Activated T-cell treated with anti-CD3 and anti-CD28 coated beads, Interleukin-2, amount 50 U/mL, for 72 hours (primary cell): ENCODE data around the gene FOXN3. TPM values are rescaled to one million over a fixed set of nuclear protein-coding genes. Genes with fewer than 3 reads are reported as not detected.

Experiments used
- ATAC-seq, 2 donors: fragments of 150-1000 bp; cut with Tn5 transposase; replicated peaks in 1 of 2; 2 replicates each; pipeline ENCODE4 v1.10.0; 2021; ENCODE audit warnings: moderate library complexity in 2 of 2, mild to moderate bottlenecking in 1 of 2
- DNase-seq, 2 donors: peaks; one replicate each; pipeline ENCODE4 v3.0.0; 2021 to 2022; ENCODE audit warnings: mixed read lengths in 1 of 2
- H3K27ac Mint-ChIP-seq: one replicate; pipeline ENCODE4 v1.8.0; 2022; ENCODE audit warnings: mild to moderate bottlenecking, moderate library complexity, mixed read lengths
- H3K27me3 Mint-ChIP-seq: one replicate; pipeline ENCODE4 v1.8.0; 2022; ENCODE audit warnings: low read depth, mixed read lengths
- H3K36me3 Mint-ChIP-seq, 2 donors: one replicate each; pipeline ENCODE4 v1.8.0; 2022; ENCODE audit warnings: mixed read lengths in 2 of 2, mild to moderate bottlenecking in 1 of 2; ENCODE audit not compliant: insufficient read depth in 2 of 2
- H3K4me1 Mint-ChIP-seq: one replicate; pipeline ENCODE4 v1.8.0; 2022; ENCODE audit warnings: low read depth, mixed read lengths
- H3K4me3 Mint-ChIP-seq, 2 donors: one replicate each; pipeline ENCODE4 v1.8.0; 2022; ENCODE audit warnings: mild to moderate bottlenecking in 2 of 2, mixed read lengths in 2 of 2, moderate library complexity in 2 of 2
- H3K9me3 Mint-ChIP-seq, 2 donors: one replicate each; pipeline ENCODE4 v1.8.0; 2022; ENCODE audit warnings: mixed read lengths in 2 of 2
- total RNA-seq, 2 donors: library from RNA; stranded (reverse); gene quantifications; one replicate each; pipeline ENCODE4 v1.2.3, GENCODE V29; 2022

FOXN3 gene
- total RNA-seq, 2 donors from 2014 or later: 154 to 157 TPM

DNA sequence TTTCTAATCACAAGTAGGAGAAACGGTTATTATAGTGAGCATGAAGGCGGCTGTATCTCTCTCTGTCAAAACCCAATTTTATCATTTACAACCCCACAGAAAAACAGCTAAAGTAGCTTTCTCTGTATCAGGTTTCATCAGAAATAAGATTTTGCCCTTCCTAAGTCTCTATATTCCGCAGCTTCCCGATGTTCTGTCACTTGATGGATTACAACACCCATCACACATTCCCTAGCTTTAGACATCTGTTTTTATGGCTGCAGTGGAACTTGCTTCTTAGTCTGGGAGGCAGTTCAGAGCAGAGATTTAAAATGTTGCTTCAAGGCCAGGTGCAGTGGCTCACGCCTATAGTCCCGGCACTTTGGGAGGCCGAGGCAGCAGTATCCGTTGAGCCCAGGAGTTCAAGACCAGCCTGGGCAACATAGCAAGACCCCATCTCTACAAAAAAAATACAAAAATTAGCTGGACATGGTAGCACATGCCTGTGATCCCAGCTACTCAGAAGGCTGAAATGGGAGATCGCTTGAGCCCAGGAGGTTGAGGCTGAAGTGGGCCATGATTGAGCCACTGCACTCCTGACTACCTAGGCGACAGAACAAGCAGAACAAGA is 27.6 kb upstream of the FOXN3 start:
- Mint-ChIP-seq H3K36me3 (peaks cover 2 to 16% of the 10 kb centered on the region in 2 donors), H3K27ac (peak overlapping the region; percentile 83)

GRCh38 chr14:89444044-89444443 is 27.0 kb upstream of the FOXN3 start:
- DNase-seq (no peak), ATAC-seq (peak; percentile 30 to 46)
- Mint-ChIP-seq H3K36me3 (peaks cover 2 to 16% of the 10 kb centered on the region in 2 donors), H3K4me1 (peaks cover 74% of the 10 kb centered on the region), H3K4me3 (peak overlapping the region; percentile 43 to 76), H3K9me3 (no peaks in the 10 kb centered on the region), H3K27me3 (no peaks in the 10 kb centered on the region), H3K27ac (peak overlapping the region; percentile 83)

More for the DNA sequence above, 27.6 kb upstream of the FOXN3 start:
- Mint-ChIP-seq H3K27me3 (no peaks in the 10 kb centered on the region), H3K4me1 (peaks cover 78% of the 10 kb centered on the region), H3K4me3 (peak overlapping the region; percentile 43 to 76), H3K9me3 (no peaks in the 10 kb centered on the region)
- ATAC-seq: no peak
- no peak for DNase-seq

GRCh38 chr14:89443042-89443629 is 26.1 kb upstream of the FOXN3 start:
- H3K27ac Mint-ChIP-seq: peak overlapping the region; percentile 77
- H3K4me1 Mint-ChIP-seq: peaks cover 71% of the 10 kb centered on the region
- no peak for ATAC-seq
- no peaks in the 10 kb centered on the region for H3K27me3 Mint-ChIP-seq
- H3K9me3 Mint-ChIP-seq: no peaks in the 10 kb centered on the region
- H3K36me3 Mint-ChIP-seq: peaks cover 2 to 16% of the 10 kb centered on the region in 2 donors
- DNase-seq: no peak
- H3K4me3 Mint-ChIP-seq: peak overlapping the region; percentile 56 to 82

DNA sequence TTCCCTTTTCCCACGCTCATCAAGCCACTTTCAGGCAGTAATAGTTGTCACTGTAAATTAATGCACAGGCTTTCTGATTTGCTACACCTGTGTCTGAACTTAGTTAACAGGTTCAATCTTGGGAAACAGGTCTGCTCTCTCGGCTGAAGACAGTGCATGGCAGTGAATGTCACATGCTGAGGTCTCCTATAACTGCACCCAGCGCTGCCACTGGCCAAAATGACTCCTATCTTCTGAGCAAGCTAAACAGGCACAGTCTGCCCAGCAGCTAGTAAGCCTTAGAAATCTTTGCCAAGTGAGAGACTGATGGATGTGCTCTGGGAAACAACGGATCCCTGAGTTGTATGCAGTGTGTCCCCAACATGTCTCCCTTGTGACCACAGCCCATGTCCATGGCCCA is 25.2 kb upstream of the FOXN3 start:
- DNase-seq: no peak
- Mint-ChIP-seq H3K4me3 (no peak overlapping the region), H3K9me3 (no peaks in the 10 kb centered on the region), H3K27me3 (no peaks in the 10 kb centered on the region), H3K36me3 (peaks cover 2 to 16% of the 10 kb centered on the region in 2 donors), H3K4me1 (peaks cover 65% of the 10 kb centered on the region), H3K27ac (no peak overlapping the region)
- no peak for ATAC-seq

GRCh38 chr14:89440986-89441909 is 24.2 kb upstream of the FOXN3 start:
- H3K27ac Mint-ChIP-seq: no peak overlapping the region
- peaks cover 0 to 9% of the 10 kb centered on the region in 2 donors for H3K36me3 Mint-ChIP-seq
- H3K9me3 Mint-ChIP-seq: no peaks in the 10 kb centered on the region
- DNase-seq (no peak), ATAC-seq (no peak)
- no peak overlapping the region for H3K4me3 Mint-ChIP-seq
- H3K27me3 Mint-ChIP-seq: no peaks in the 10 kb centered on the region
- peaks cover 57% of the 10 kb centered on the region for H3K4me1 Mint-ChIP-seq

DNA sequence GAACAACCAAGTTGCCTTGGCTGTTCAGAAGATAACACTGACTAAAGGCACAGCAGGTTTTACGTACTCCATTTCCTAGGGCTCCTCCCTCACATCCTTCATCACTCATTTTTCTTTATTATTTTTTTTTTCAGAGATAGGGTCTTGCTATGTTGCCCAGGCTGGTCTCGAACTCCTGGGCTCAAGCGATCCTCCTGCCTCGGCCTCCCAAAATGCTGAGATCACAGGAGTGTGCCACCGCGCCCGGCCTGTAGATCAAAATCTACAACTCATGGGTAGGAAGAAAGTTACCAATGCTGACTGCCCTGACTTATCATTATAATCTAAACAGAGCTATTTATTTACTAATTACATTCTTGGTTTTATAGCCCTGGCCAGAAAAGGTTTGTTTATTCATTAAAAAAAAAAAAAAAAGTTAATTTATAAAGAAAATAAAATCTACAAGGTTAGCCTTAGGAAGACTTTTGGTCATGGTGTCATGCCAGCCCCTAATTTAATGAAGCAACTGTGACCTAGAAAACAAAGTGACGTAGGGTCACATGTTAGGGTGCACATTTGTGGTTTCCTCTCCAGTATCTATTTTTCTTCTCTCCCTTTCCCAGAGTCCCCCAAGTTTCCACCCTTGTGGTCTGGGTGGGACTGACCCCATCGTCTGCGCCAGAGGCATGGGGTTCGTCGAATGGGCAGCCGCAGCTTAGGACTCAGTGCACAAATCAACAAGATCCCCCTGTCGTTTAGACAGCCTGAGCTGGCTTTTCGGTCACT is 19.0 kb upstream of the FOXN3 start:
- H3K27me3 Mint-ChIP-seq: no peaks in the 10 kb centered on the region
- no peak overlapping the region for H3K27ac Mint-ChIP-seq
- ATAC-seq (no peak), DNase-seq (no peak)
- peaks cover 37% of the 10 kb centered on the region for H3K4me1 Mint-ChIP-seq
- H3K36me3 Mint-ChIP-seq: peaks cover 0 to 2% of the 10 kb centered on the region in 2 donors
- H3K4me3 Mint-ChIP-seq: no peak overlapping the region
- H3K9me3 Mint-ChIP-seq: no peaks in the 10 kb centered on the region

- Mint-ChIP-seq H3K4me1 (peaks cover 38% of the 10 kb centered on the region), H3K27ac (no peak overlapping the region), H3K27me3 (no peaks in the 10 kb centered on the region), H3K4me3 (no peak overlapping the region), H3K9me3 (no peaks in the 10 kb centered on the region), H3K36me3 (peaks cover 0 to 2% of the 10 kb centered on the region in 2 donors)
- no peak for ATAC-seq
- DNase-seq: no peak
Measured at GRCh38 chr14:89435492-89435891, 18.5 kb upstream of the FOXN3 start.

DNA sequence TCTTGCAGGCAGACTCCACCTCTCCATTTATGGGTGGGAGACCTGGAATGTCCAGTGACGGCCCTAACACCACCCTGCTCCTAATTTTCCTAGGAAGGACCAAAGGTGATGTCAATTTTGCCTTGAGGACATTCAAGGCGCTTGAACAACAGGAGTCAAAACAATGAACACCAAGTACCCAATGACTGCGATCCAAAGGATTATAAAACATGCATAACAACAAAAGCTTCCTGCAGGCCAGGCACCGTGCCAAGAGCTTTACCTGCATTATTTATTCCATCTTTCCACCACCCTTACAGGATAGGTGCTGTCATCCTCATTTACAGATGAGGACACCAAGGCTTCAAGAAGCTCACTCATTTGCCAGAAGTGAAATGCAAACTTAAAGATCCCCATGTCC is 15.2 kb upstream of the FOXN3 start:
- H3K4me1 Mint-ChIP-seq: peaks cover 61% of the 10 kb centered on the region
- no peak overlapping the region for H3K27ac Mint-ChIP-seq
- H3K27me3 Mint-ChIP-seq: no peaks in the 10 kb centered on the region
- no peaks in the 10 kb centered on the region for H3K9me3 Mint-ChIP-seq
- peak overlapping the region in 1 of 2 donors; percentile 26 for H3K4me3 Mint-ChIP-seq
- no peak for ATAC-seq
- H3K36me3 Mint-ChIP-seq: peaks cover 0 to 3% of the 10 kb centered on the region in 2 donors
- no peak for DNase-seq

- no peaks in the 10 kb centered on the region for H3K9me3 Mint-ChIP-seq
Measured at GRCh38 chr14:89430391-89431236, 13.6 kb upstream of the FOXN3 start.

DNA sequence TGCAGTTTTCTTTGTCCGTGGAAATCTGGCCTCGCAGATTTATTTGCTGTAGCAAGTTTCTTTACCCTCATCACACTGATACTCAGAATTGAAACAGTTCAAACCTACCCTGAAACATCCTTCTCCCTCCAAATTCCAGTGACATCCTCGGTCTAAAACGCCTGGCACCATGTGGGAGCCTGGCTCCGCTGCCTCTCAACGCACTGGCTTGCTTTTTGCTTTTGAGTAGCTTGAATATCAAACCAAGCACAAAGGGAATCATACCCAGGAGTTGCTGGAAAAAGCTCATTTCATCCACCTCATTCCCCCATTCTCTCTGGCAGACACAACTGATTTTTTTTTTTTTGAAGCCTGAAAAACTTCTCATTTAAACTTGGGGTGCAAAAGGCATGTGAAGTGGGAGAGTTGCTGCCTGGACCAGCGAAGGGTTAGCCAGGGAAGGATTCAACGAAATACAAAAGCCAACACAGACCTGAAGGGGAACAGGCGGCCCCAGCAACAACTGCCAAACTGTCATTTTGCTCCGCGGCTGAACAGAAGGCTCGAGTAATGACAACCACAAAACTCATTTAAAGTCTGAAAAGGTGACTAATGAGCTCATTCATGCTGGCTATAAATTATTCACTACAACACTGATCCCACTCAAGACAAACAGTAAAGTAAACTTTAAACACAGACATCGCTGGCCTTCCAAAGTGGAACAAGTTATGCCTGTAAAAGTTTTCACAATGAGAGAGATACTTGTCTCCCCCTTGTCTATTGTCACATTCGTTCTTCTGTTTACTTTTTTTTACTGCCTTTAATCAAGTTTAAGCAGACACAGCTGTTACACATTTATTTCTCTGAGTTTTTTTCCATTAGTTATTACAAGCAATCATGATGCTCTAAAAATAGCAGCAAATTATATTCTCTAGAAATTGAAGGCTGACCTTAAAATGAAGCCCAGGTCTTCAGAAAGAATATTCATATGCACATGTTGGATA is 12.5 kb upstream of the FOXN3 start:
- peaks cover 85% of the 10 kb centered on the region for H3K4me1 Mint-ChIP-seq

More at GRCh38 chr14:89430391-89431236, 13.6 kb upstream of the FOXN3 start:
- ATAC-seq: peak; percentile 89 to 90
- peak; percentile 70 to 78 for DNase-seq
- Mint-ChIP-seq H3K27me3 (no peaks in the 10 kb centered on the region), H3K36me3 (peaks cover 0 to 3% of the 10 kb centered on the region in 2 donors), H3K4me3 (peak overlapping the region; percentile 78 to 96), H3K4me1 (peaks cover 74% of the 10 kb centered on the region), H3K27ac (peak overlapping the region; percentile 99)

GRCh38 chr14:89428546-89429198 is 11.6 kb upstream of the FOXN3 start:
- Mint-ChIP-seq H3K27me3 (no peaks in the 10 kb centered on the region), H3K4me1 (peaks cover 94% of the 10 kb centered on the region), H3K9me3 (no peaks in the 10 kb centered on the region), H3K36me3 (peaks cover 0 to 2% of the 10 kb centered on the region in 2 donors), H3K27ac (peak overlapping the region; percentile 99), H3K4me3 (peak overlapping the region; percentile 78 to 96)
- DNase-seq (no peak), ATAC-seq (no peak)

More for the DNA sequence above, 12.5 kb upstream of the FOXN3 start:
- Mint-ChIP-seq H3K9me3 (no peaks in the 10 kb centered on the region), H3K36me3 (peaks cover 0 to 2% of the 10 kb centered on the region in 2 donors), H3K27ac (peak overlapping the region; percentile 99), H3K4me3 (peak overlapping the region; percentile 78 to 96), H3K27me3 (no peaks in the 10 kb centered on the region)
- peak; percentile 65 to 69 for ATAC-seq
- DNase-seq: peak; percentile 71 to 79
